Activated CD4-positive, alpha-beta T cell treated with anti-CD3 and anti-CD28 coated beads for 36 hours (primary cell): ENCODE measurements around the gene OR8D2. TPM values are rescaled to one million over a fixed set of nuclear protein-coding genes. Genes with fewer than 3 reads are reported as not detected.
"Not testable (repeated sequence)": the region's sequence is repeated elsewhere in the genome, so short reads cannot be mapped to it uniquely, and the experiment has no call there.

Experiments used
- ATAC-seq: fragments of 200-7000 bp; cut with Tn5 transposase; one replicate; pipeline ENCODE4 v1.10.0; 2021; ENCODE audit warnings: mild to moderate bottlenecking, moderate library complexity
- CTCF ChIA-PET: fragments of 350-600 bp; sonication (Branson Sonifier 250); formaldehyde crosslinking; loops from one replicate; lab custom pipeline; 2021; ENCODE audit warnings: antibody characterized with exemption; lab: Charles Lee
- POLR2A ChIA-PET: fragments of 350-600 bp; sonication (Branson Sonifier 250); formaldehyde crosslinking; loops from one replicate; lab custom pipeline; 2021; ENCODE audit warnings: antibody characterized with exemption, inconsistent platforms; lab: Charles Lee
- DNase-seq: peaks from one replicate; pipeline ENCODE4 v3.0.0-alpha.2; 2020
- H3K27ac Mint-ChIP-seq: one replicate; pipeline ENCODE4 v1.8.0; 2021; ENCODE audit warnings: mixed read lengths
- H3K27me3 Mint-ChIP-seq: one replicate; pipeline ENCODE4 v1.8.0; 2021; ENCODE audit warnings: mixed read lengths
- H3K36me3 Mint-ChIP-seq: one replicate; pipeline ENCODE4 v1.8.0; 2021; ENCODE audit warnings: low read depth, mixed read lengths
- H3K4me1 Mint-ChIP-seq: one replicate; pipeline ENCODE4 v1.8.0; 2021; ENCODE audit warnings: mixed read lengths
- H3K4me3 Mint-ChIP-seq: one replicate; pipeline ENCODE4 v1.8.0; 2021; ENCODE audit warnings: mild to moderate bottlenecking, moderate library complexity, mixed read lengths
- H3K9me3 Mint-ChIP-seq: one replicate; pipeline ENCODE4 v1.8.0; 2021; ENCODE audit warnings: low read depth, mixed read lengths
- intact Hi-C, 2 experiments: fragments of 100-400 bp; cut with DNase I in 1 of 2; cut with micrococcal nuclease in 1 of 2; formaldehyde crosslinking; loops; one replicate each; pipeline versions ENCODE4 v1.14.2 to v1.15.1; 2022 to 2024; cut with DNase I, micrococcal nuclease
- total RNA-seq, 2 experiments: library from RNA; stranded (reverse); gene quantifications; one replicate each; pipeline ENCODE4 v1.2.3, GENCODE V29; 2021

Gene OR8D2
- total RNA-seq, 2 experiments from 2014 or later: not detected

DNA sequence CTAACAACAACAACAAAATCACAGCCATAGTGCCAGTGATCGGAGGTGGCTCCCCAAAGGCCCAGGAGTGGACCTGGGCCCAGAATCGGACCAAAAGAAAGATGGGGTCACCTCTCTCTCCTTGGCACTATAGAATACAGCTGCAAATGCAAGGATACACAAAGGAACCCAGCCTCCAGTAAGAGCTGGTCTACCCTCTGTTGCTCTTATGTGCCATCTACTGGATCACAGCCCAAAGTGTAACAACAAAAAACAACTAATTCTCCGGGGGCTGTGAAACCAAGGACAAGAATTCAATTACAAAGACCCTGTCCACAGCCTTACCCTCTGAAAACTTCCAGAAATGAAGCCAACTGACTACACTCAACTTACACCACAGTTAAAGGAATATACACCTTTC, 42.2 kb downstream of the OR8D2 start:
- H3K9me3 Mint-ChIP-seq: peaks cover 4% of the 10 kb centered on the region

DNA sequence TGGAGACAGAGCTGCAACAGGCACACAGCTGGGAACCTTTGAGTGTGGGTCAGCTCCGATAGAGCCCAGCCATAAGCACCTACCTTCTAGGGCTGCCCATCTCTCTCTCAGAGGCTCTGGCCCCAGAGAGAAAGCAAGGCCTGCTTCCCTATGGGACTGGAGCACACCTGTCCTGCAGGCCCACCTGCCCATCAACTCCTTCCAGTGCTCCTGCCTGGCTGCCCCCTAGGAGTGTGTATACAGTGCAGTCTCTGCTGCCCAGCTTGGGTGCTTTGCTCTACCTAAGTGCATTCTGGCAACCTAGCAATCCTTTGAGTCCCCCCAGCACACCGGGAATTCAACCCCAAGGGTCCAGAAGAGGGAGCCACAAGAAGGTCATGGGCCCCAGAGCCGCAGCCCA, 42.8 kb downstream of the OR8D2 start:
- Mint-ChIP-seq H3K27me3 (peaks cover 2% of the 10 kb centered on the region), H3K36me3 (no peaks in the 10 kb centered on the region), H3K4me3 (no peak overlapping the region), H3K27ac (no peak overlapping the region), H3K9me3 (peaks cover 4% of the 10 kb centered on the region), H3K4me1 (no peaks in the 10 kb centered on the region)
- no peak for DNase-seq
- ChIA-PET CTCF (no interaction called here), POLR2A (no interaction called here)
- ATAC-seq: no peak
- intact Hi-C loops: no loop called here

More for the DNA sequence above, 42.2 kb downstream of the OR8D2 start:
- H3K27ac Mint-ChIP-seq: no peak overlapping the region
- DNase-seq (no peak), ATAC-seq (no peak)
- CTCF ChIA-PET: no interaction called here
- POLR2A ChIA-PET: no interaction called here
- H3K4me3 Mint-ChIP-seq: no peak overlapping the region
- H3K36me3 Mint-ChIP-seq: no peaks in the 10 kb centered on the region
- H3K27me3 Mint-ChIP-seq: peaks cover 2% of the 10 kb centered on the region
- intact Hi-C loops: no loop called here
- H3K4me1 Mint-ChIP-seq: no peaks in the 10 kb centered on the region

DNA sequence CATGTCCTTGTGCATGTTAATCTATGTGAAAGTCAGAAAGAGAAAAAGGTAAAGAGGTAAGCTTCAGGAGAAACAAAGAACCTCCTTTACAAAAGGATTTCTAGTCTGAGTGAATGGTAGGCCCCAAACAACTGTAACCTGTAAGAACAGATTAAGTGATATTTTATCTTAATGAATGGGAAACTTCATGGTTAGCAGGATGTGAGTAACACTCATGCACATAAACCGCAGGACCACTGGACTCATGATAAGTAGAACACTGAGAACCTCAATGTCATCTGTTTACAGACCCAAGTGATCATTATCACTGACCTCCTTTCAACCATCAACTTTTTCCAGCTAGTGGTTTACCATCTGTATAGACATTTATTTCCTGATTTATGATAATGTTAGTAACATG, 43.9 kb downstream of the OR8D2 start:
- no peak for ATAC-seq
- Mint-ChIP-seq H3K4me1 (no peaks in the 10 kb centered on the region), H3K4me3 (no peak overlapping the region), H3K36me3 (no peaks in the 10 kb centered on the region), H3K27me3 (peaks cover 2% of the 10 kb centered on the region), H3K27ac (no peak overlapping the region), H3K9me3 (peaks cover under 1% of the 10 kb centered on the region)
- intact Hi-C loops: no loop called here
- no peak for DNase-seq
- POLR2A ChIA-PET: no interaction called here
- CTCF ChIA-PET: no interaction called here

DNA sequence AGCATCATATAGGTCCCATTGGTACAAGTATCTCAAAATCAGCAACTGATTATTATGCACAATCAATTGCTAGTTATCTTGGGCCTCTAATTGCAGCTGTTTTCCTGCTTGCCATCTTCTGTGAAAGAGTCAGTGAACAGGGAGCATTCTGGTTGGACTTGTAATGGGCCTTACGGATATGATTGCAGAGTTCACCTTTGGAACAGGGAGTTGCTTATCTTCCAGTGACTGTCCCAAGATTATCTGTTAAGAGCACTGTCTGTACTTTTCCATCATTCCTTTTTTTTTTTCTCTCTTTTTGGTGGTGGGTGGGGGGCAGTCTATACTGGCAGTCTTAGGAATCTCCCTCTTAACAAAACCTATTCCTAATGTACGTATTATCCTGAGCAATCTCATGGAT, 46.0 kb downstream of the OR8D2 start:
- DNase-seq: no peak
- intact Hi-C loops: no loop called here
- Mint-ChIP-seq H3K27me3 (peaks cover 2% of the 10 kb centered on the region), H3K27ac (no peak overlapping the region), H3K9me3 (no peaks in the 10 kb centered on the region), H3K36me3 (no peaks in the 10 kb centered on the region), H3K4me1 (no peaks in the 10 kb centered on the region), H3K4me3 (no peak overlapping the region)
- ChIA-PET CTCF (no interaction called here), POLR2A (no interaction called here)
- no peak for ATAC-seq

DNA sequence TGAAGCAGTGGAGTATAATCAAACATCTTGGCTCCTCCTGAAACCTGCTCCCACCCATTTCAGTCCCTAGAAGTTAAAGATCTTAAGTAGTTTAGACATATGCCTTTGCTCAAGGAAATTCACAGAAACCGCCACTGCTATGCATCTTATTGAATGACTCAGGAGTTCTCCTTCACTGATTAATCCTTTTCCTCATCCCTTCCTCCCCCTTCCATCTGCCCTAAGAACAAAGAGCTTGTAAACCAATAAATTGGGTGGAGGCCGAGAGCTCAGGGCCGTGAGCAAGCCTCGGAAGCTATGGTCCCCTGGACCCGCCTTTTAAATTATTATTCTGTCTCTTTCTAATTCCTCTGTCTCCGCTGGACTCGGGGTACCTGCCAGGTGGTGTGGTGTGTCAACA, 49.1 kb downstream of the OR8D2 start:
- H3K4me3 Mint-ChIP-seq, POLR2A ChIA-PET, intact Hi-C loops, H3K36me3 Mint-ChIP-seq, ATAC-seq, H3K27me3 Mint-ChIP-seq, H3K4me1 Mint-ChIP-seq, DNase-seq, H3K9me3 Mint-ChIP-seq, H3K27ac Mint-ChIP-seq, CTCF ChIA-PET: not testable (repeated sequence)

Other genes starting within 250 kb of the OR8D2 start
- 1 to 10 TPM; 8.6 to 8.8 TPM for gene VWA5A, start 204.7 kb downstream of the OR8D2 start, total RNA-seq
- not detected for gene OR10D3, start 136.9 kb downstream of the OR8D2 start, total RNA-seq
- not detected for gene OR8G1, start 79.1 kb downstream of the OR8D2 start, total RNA-seq
- not detected for gene OR8G5, start 63.8 kb downstream of the OR8D2 start, total RNA-seq
- gene OR8D1, start 6.2 kb downstream of the OR8D2 start, total RNA-seq: not detected
- gene OR8B2, start 64.3 kb upstream of the OR8D2 start, total RNA-seq: not detected
- not detected for gene OR8B3, start 78.8 kb upstream of the OR8D2 start, total RNA-seq
- gene OR8B4, start 104.7 kb upstream of the OR8D2 start, total RNA-seq: not detected
- not detected for gene OR8B8, start 125.5 kb upstream of the OR8D2 start, total RNA-seq
- not detected for gene OR8B12, start 223.5 kb upstream of the OR8D2 start, total RNA-seq
- gene OR8A1, start 249.8 kb upstream of the OR8D2 start, total RNA-seq: not detected